Measurements from ENCODE around the gene IL9.

Gene IL9

DNA sequence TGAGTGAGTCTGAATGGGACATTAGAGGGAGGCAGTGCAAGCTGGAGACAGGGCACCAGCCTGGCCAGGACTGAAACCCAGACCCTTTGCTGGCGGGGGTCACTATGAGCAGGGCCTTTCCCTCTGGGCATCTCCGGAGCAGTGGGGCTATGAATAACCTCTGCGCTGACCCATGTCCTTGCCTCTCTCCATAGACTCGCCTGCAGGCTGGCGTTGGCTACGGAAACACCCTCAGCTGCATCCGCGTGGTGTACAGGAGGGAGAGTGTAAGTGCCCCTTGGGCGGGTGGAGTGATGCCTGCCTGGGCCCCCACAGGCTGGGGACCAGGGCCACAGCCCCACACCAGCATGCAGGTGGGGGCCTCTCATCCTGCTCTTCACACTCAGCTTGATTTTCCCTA lies 45.4 kb downstream of the IL9 start:
- FAIRE-seq, result no peak
- no peak for DNase-seq (ENCODE audit: insufficient read length, low spot score)
- TF ChIP-seq TAF1 (IDR thresholded peaks at IDR 0.05; ENCODE audit: low read depth, low read length) (no peak), PAX5 (IDR thresholded peaks at IDR 0.05; ENCODE audit: insufficient read depth, low read length, severe bottlenecking) (no peak), SPI1 (IDR thresholded peaks at IDR 0.05; ENCODE audit: low read depth, low read length) (no peak), POLR2AphosphoS5 (IDR thresholded peaks at IDR 0.05; ENCODE audit: low read depth, low read length) (no peak), POU2F2 (IDR thresholded peaks at IDR 0.05; ENCODE audit: low read depth, low read length) (no peak), POLR2A (IDR thresholded peaks at IDR 0.05; ENCODE audit: low read depth, low read length) (no peak)

DNA sequence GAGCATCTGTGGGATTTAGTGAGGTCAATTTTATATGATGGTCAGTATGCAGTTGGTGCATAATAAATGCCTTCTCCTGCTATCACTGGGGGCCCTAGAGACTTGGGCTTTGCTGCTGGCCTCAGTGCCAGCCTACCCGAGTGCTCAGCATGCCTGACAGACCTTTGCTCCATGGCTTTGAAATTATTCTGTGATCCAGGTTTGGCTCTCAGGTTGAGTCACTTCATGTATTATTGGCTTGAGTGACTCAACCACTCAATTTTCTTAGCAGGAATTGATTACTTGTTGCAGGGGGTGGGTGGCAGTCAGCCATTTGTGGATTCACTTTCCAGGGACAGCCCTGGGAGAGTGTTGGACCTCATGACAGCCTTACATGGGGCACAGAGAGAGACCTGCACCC lies 47.7 kb downstream of the IL9 start:
- DNase-seq (ENCODE audit: insufficient read length, low spot score), result no peak
- TF ChIP-seq SPI1 (IDR thresholded peaks at IDR 0.05; ENCODE audit: low read depth, low read length) (no peak), POLR2A (IDR thresholded peaks at IDR 0.05; ENCODE audit: low read depth, low read length) (no peak), TAF1 (IDR thresholded peaks at IDR 0.05; ENCODE audit: low read depth, low read length) (no peak), POU2F2 (IDR thresholded peaks at IDR 0.05; ENCODE audit: low read depth, low read length) (no peak), POLR2AphosphoS5 (IDR thresholded peaks at IDR 0.05; ENCODE audit: low read depth, low read length) (no peak), PAX5 (IDR thresholded peaks at IDR 0.05; ENCODE audit: insufficient read depth, low read length, severe bottlenecking) (no peak)
- no peak for FAIRE-seq

DNA sequence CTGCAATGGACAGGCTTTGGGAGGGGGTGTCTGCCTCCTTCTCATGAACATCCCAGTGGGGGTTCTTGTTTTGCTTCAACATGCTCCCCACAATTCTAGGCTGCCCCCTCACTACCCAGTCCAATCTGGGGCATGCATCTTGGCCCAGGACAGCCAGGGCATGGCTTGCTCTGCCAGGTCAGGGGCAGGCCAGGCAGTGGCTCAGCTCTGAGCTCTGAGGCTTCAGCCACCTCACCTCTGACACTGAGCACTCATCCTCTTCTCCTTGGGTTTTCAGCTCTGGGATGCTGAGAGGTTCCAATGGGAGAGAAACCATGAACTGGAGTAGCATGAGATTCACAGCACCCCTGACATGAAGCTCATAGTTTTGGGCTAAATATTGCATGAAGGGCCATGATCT lies 49.3 kb downstream of the IL9 start:
- FAIRE-seq, result no peak
- TF ChIP-seq POLR2AphosphoS5 (IDR thresholded peaks at IDR 0.05; ENCODE audit: low read depth, low read length) (no peak), PAX5 (IDR thresholded peaks at IDR 0.05; ENCODE audit: insufficient read depth, low read length, severe bottlenecking) (no peak), POLR2A (IDR thresholded peaks at IDR 0.05; ENCODE audit: low read depth, low read length) (no peak), TAF1 (IDR thresholded peaks at IDR 0.05; ENCODE audit: low read depth, low read length) (no peak), POU2F2 (IDR thresholded peaks at IDR 0.05; ENCODE audit: low read depth, low read length) (no peak)

DNA sequence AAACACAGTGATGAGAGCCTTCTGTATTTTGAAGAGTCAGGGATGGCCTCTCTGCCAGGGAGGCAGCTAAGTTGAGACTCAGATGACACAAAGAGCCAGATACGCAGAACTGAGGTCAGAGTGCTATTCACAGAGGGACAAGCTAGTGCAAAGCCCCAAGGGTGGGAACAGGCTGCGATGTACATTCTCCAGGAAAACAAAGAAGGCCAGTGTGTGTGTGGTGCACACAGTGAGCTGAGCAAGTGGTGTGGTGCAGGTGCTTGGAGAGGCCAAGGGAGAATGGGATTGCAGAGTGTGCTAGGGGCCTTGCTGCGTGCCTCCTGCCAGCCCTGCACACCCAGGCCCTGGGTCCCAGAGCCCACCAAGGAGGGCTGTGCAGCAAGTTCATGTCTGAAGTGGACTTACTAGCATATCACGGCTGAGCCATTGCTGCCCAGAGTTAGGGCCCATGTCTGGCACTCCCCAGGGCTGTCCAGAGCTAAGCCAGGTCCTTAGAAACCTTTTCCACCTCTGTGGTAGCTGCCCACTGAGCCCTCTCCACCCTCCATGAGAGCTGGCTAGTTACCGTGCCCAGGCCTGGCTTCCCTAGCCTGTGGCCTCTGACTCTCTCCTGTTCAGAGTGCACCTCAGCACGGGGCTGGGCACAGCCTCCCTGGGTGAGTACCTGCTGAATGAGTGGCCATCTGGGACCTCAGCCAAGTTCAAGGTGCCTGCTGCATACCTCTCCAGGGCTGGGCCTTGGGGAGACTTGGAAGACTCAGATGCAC lies 51.9 kb downstream of the IL9 start:
- DNase-seq (ENCODE audit: insufficient read length, low spot score) (no peak), FAIRE-seq (no peak)
- TF ChIP-seq PAX5 (IDR thresholded peaks at IDR 0.05; ENCODE audit: insufficient read depth, low read length, severe bottlenecking) (no peak), POLR2AphosphoS5 (IDR thresholded peaks at IDR 0.05; ENCODE audit: low read depth, low read length) (no peak)

More for the DNA sequence above, 49.3 kb downstream of the IL9 start:
- DNase-seq (ENCODE audit: insufficient read length, low spot score), result no peak

DNA sequence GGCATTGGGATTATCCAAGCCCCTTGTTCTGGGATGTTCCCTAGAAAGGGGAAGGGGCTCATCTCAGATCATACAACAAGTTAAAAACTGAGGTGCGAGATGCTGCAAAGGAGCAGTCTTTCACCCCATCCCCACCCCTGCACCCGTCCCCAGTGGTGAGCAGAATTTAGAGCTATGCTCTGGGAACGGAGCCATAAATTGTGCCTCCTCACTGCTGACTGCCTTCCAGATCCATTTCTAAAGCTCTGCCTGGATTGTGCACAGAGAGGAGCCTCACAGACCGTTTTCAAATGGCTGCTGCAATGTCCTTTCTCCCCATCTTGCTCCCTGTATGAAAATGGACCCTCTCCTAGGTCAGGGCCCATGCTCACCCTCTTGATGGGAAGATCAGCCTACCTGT lies 52.9 kb downstream of the IL9 start:
- DNase-seq (ENCODE audit: insufficient read length, low spot score) (no peak), FAIRE-seq (no peak)
- no peak for TF ChIP-seq POU2F2 (IDR thresholded peaks at IDR 0.05; ENCODE audit: low read depth, low read length)
- TF ChIP-seq TAF1 (IDR thresholded peaks at IDR 0.05; ENCODE audit: low read depth, low read length), result no peak
- no peak for TF ChIP-seq POLR2AphosphoS5 (IDR thresholded peaks at IDR 0.05; ENCODE audit: low read depth, low read length)
- no peak for TF ChIP-seq POLR2A (IDR thresholded peaks at IDR 0.05; ENCODE audit: low read depth, low read length)
- no peak for TF ChIP-seq PAX5 (IDR thresholded peaks at IDR 0.05; ENCODE audit: insufficient read depth, low read length, severe bottlenecking)
- TF ChIP-seq SPI1 (IDR thresholded peaks at IDR 0.05; ENCODE audit: low read depth, low read length), result no peak

Measured in GM12891 (cell line).